SK-N-SH treated with all-trans-retinoic acid at 6 μM for 48 hours (cell line): ENCODE measurements around the gene GAPDHS.

ENCODE experiments used
- ATAC-seq: fragments of 200-7000 bp; cut with Tn5 transposase; 3 replicates; pipeline ENCODE4 v1.9.1; 2020; ENCODE audit warnings: mild to moderate bottlenecking, moderate library complexity
- ARNTL ChIP-seq: fragments of 450-650 bp; formaldehyde crosslinking; IDR thresholded peaks from 2 replicates; pipeline ENCODE4 v1.5.0; 2020; ENCODE audit warnings: low read depth, mild to moderate bottlenecking, moderate library complexity, borderline replicate concordance
- BACH2 ChIP-seq: fragments of 250-450 bp; sonication (Bioruptor Pico); IDR thresholded peaks from 2 replicates; pipeline ENCODE4 v1.9.0; 2021; ENCODE audit warnings: mild to moderate bottlenecking, borderline replicate concordance
- CREB5 ChIP-seq: fragments of 250-450 bp; sonication (Bioruptor Pico); IDR thresholded peaks from 2 replicates; pipeline ENCODE4 v1.5.1; 2020; ENCODE audit warnings: low read depth, mild to moderate bottlenecking, moderate library complexity
- ESRRG ChIP-seq: fragments of 250-450 bp; sonication (Bioruptor Pico); IDR thresholded peaks from 2 replicates; pipeline ENCODE4 v1.6.1; 2021; ENCODE audit warnings: mild to moderate bottlenecking
- GLIS3 ChIP-seq: fragments of 250-450 bp; sonication (Bioruptor Pico); IDR thresholded peaks from 2 replicates; pipeline ENCODE4 v1.5.0; 2020; ENCODE audit warnings: mild to moderate bottlenecking, moderate library complexity
- ISL1 ChIP-seq: fragments of 250-450 bp; sonication (Bioruptor Pico); IDR thresholded peaks from 2 replicates; pipeline ENCODE4 v2.1.2; 2022; ENCODE audit warnings: mild to moderate bottlenecking, moderate library complexity
- OSR1 ChIP-seq: fragments of 250-450 bp; sonication (Bioruptor Pico); IDR thresholded peaks from 2 replicates; pipeline ENCODE4 v1.8.0; 2022; ENCODE audit warnings: moderate library complexity, mild to moderate bottlenecking, inconsistent platforms
- PPARA ChIP-seq: fragments of 250-450 bp; sonication (Bioruptor Pico); IDR thresholded peaks from 2 replicates; pipeline ENCODE4 v1.5.0; 2020; ENCODE audit warnings: mild to moderate bottlenecking, borderline replicate concordance
- RARB ChIP-seq: fragments of 250-450 bp; sonication (Bioruptor Pico); IDR thresholded peaks from 2 replicates; pipeline ENCODE4 v1.8.0; 2021; ENCODE audit warnings: mild to moderate bottlenecking, moderate library complexity
- SNAI2 ChIP-seq: fragments of 250-450 bp; sonication (Bioruptor Pico); IDR thresholded peaks from 2 replicates; pipeline ENCODE4 v1.5.0; 2020; ENCODE audit warnings: mild to moderate bottlenecking, moderate library complexity
- TCF4 ChIP-seq: fragments of 250-450 bp; sonication (Bioruptor Pico); IDR thresholded peaks from 2 replicates; pipeline ENCODE4 v1.8.0; 2021; ENCODE audit warnings: mild to moderate bottlenecking, moderate library complexity, borderline replicate concordance
- TOX ChIP-seq: fragments of 250-450 bp; sonication (Bioruptor Pico); IDR thresholded peaks from 2 replicates; pipeline ENCODE4 v1.8.0; 2021; ENCODE audit warnings: mild to moderate bottlenecking, moderate library complexity, borderline replicate concordance
- ZC3H10 ChIP-seq: fragments of 250-450 bp; sonication (Bioruptor Pico); IDR thresholded peaks from 2 replicates; pipeline ENCODE4 v1.5.1; 2021; ENCODE audit warnings: mild to moderate bottlenecking, moderate library complexity
- ZFP3 ChIP-seq: fragments of 250-450 bp; sonication (Bioruptor Pico); IDR thresholded peaks from 2 replicates; pipeline ENCODE4 v1.5.0; 2020; ENCODE audit warnings: mild to moderate bottlenecking, moderate library complexity
- ZFP30 ChIP-seq: fragments of 450-650 bp; formaldehyde crosslinking; IDR thresholded peaks from 2 replicates; pipeline ENCODE4 v1.5.0; 2022; ENCODE audit warnings: mild to moderate bottlenecking, moderate library complexity
- ZNF8 ChIP-seq: fragments of 450-650 bp; formaldehyde crosslinking; IDR thresholded peaks from 2 replicates; pipeline ENCODE4 v1.5.0; 2020; ENCODE audit warnings: mild to moderate bottlenecking, moderate library complexity
- TF ChIP-seq, protein P1 (sequence below): fragments of 250-450 bp; sonication (Bioruptor Pico); IDR thresholded peaks from 2 replicates; pipeline ENCODE4 v1.8.0; 2020; ENCODE audit warnings: mild to moderate bottlenecking, moderate library complexity, borderline replicate concordance
- TF ChIP-seq, protein P2 (sequence below): fragments of 250-450 bp; sonication (Bioruptor Pico); IDR thresholded peaks from 2 replicates; pipeline ENCODE4 v1.5.1; 2021; ENCODE audit warnings: mild to moderate bottlenecking, moderate library complexity
- TF ChIP-seq, protein P3 (sequence below): fragments of 250-450 bp; sonication (Bioruptor Pico); IDR thresholded peaks from 2 replicates; pipeline ENCODE4 v1.5.0; 2020; ENCODE audit warnings: mild to moderate bottlenecking, moderate library complexity
- TF ChIP-seq, protein P4 (sequence below): fragments of 250-450 bp; sonication (Bioruptor Pico); IDR thresholded peaks from 2 replicates; pipeline ENCODE4 v1.8.0; 2021; ENCODE audit warnings: low read depth, mild to moderate bottlenecking, moderate library complexity, borderline replicate concordance

The GAPDHS gene

GRCh38 chr19:35544110-35544802, 11.0 kb downstream of the GAPDHS start:
- TF ChIP-seq BACH2 (CRISPR knock-in tag) (no peak), ARNTL (CRISPR knock-in tag) (no peak), TCF4 (CRISPR knock-in tag) (no peak), TOX (no peak), SNAI2 (CRISPR knock-in tag) (no peak), ZFP30 (CRISPR knock-in tag) (no peak), ZC3H10 (CRISPR knock-in tag) (no peak)
- TF ChIP-seq, protein P1, sequence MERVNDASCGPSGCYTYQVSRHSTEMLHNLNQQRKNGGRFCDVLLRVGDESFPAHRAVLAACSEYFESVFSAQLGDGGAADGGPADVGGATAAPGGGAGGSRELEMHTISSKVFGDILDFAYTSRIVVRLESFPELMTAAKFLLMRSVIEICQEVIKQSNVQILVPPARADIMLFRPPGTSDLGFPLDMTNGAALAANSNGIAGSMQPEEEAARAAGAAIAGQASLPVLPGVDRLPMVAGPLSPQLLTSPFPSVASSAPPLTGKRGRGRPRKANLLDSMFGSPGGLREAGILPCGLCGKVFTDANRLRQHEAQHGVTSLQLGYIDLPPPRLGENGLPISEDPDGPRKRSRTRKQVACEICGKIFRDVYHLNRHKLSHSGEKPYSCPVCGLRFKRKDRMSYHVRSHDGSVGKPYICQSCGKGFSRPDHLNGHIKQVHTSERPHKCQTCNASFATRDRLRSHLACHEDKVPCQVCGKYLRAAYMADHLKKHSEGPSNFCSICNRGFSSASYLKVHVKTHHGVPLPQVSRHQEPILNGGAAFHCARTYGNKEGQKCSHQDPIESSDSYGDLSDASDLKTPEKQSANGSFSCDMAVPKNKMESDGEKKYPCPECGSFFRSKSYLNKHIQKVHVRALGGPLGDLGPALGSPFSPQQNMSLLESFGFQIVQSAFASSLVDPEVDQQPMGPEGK (CRISPR knock-in tag) = no peak
- TF ChIP-seq, protein P2, sequence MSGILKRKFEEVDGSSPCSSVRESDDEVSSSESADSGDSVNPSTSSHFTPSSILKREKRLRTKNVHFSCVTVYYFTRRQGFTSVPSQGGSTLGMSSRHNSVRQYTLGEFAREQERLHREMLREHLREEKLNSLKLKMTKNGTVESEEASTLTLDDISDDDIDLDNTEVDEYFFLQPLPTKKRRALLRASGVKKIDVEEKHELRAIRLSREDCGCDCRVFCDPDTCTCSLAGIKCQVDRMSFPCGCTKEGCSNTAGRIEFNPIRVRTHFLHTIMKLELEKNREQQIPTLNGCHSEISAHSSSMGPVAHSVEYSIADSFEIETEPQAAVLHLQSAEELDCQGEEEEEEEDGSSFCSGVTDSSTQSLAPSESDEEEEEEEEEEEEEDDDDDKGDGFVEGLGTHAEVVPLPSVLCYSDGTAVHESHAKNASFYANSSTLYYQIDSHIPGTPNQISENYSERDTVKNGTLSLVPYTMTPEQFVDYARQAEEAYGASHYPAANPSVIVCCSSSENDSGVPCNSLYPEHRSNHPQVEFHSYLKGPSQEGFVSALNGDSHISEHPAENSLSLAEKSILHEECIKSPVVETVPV = no peak
- TF ChIP-seq, all 23 proteins: peak for 0
- ATAC-seq = no peak

DNA sequence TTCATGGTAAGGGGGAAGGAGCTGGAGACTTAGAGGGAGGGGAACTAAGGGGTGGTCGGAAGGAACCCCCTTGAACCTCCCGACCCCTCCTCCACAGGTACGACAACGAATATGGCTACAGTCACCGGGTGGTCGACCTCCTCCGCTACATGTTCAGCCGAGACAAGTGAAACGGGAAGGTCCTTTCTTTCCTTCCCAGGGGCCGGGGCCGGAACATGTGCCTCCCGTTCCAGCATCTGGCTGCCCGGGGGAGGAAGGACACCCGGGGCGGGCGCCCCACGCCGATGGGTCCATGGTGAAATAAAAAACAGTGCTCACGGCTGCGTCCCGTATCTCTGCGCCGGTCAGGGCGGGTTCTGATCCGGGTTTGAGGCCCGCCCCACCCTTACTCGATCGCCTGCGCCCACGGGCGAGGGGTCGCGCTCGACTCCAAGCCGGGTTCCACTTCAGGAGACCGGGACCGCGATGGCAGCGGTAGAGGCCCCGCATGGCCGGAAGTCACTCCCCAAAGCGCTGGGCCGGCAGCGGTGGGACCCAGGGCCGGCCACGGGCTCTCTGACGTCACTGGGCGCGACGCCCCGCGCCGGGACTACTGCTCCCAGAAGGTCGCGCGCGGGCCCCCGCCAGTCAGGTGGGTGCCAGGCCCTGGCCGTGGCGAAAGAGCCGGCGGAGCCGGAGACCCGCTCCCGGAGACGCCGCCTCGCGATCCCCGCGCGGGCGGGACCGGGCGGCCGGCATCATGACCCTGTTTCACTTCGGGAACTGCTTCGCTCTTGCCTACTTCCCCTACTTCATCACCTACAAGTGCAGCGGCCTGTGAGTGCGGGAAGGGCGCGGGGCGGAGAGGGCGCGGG, 12.0 kb downstream of the GAPDHS start, which contains the start of gene TMEM147:
Gene TMEM147, plus strand, starts transcription at position 626 of the 854 bp plus-strand sequence. Its CDS starts 114 bp downstream, at position 740.
- no peak for TF ChIP-seq ISL1
- TF ChIP-seq GLIS3 (CRISPR knock-in tag) = no peak
- TF ChIP-seq RARB (CRISPR knock-in tag) = no peak
- TF ChIP-seq, protein P2 = no peak
- TF ChIP-seq TCF4 (CRISPR knock-in tag) = no peak
- no peak for TF ChIP-seq CREB5 (CRISPR knock-in tag)
- TF ChIP-seq TOX = no peak
- no peak for TF ChIP-seq OSR1
- no peak for TF ChIP-seq PPARA (CRISPR knock-in tag)
- TF ChIP-seq ZFP3 (CRISPR knock-in tag) = no peak
- TF ChIP-seq, protein P1 (CRISPR knock-in tag) = no peak
- TF ChIP-seq, protein P3, sequence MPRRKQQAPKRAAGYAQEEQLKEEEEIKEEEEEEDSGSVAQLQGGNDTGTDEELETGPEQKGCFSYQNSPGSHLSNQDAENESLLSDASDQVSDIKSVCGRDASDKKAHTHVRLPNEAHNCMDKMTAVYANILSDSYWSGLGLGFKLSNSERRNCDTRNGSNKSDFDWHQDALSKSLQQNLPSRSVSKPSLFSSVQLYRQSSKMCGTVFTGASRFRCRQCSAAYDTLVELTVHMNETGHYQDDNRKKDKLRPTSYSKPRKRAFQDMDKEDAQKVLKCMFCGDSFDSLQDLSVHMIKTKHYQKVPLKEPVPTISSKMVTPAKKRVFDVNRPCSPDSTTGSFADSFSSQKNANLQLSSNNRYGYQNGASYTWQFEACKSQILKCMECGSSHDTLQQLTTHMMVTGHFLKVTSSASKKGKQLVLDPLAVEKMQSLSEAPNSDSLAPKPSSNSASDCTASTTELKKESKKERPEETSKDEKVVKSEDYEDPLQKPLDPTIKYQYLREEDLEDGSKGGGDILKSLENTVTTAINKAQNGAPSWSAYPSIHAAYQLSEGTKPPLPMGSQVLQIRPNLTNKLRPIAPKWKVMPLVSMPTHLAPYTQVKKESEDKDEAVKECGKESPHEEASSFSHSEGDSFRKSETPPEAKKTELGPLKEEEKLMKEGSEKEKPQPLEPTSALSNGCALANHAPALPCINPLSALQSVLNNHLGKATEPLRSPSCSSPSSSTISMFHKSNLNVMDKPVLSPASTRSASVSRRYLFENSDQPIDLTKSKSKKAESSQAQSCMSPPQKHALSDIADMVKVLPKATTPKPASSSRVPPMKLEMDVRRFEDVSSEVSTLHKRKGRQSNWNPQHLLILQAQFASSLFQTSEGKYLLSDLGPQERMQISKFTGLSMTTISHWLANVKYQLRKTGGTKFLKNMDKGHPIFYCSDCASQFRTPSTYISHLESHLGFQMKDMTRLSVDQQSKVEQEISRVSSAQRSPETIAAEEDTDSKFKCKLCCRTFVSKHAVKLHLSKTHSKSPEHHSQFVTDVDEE (CRISPR knock-in tag) = no peak
- TF ChIP-seq, protein P4, sequence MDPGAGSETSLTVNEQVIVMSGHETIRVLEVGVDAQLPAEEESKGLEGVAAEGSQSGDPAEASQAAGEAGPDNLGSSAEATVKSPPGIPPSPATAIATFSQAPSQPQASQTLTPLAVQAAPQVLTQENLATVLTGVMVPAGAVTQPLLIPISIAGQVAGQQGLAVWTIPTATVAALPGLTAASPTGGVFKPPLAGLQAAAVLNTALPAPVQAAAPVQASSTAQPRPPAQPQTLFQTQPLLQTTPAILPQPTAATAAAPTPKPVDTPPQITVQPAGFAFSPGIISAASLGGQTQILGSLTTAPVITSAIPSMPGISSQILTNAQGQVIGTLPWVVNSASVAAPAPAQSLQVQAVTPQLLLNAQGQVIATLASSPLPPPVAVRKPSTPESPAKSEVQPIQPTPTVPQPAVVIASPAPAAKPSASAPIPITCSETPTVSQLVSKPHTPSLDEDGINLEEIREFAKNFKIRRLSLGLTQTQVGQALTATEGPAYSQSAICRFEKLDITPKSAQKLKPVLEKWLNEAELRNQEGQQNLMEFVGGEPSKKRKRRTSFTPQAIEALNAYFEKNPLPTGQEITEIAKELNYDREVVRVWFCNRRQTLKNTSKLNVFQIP = no peak
- no peak for TF ChIP-seq BACH2 (CRISPR knock-in tag)
- no peak for TF ChIP-seq ZNF8
- TF ChIP-seq ESRRG (CRISPR knock-in tag) = no peak

More for the DNA sequence above, 12.0 kb downstream of the GAPDHS start, which contains the start of gene TMEM147:
- peak; percentile 96 for ATAC-seq
